NOMO-1 treated with dmso at 0.1 percent for 144 hours (cell line): ENCODE data around the gene UEVLD.
A peak's percentile ranks its signal among the peaks of the same experiment; 100 is the strongest.
"Not testable (repeated sequence)": the region's sequence is repeated elsewhere in the genome, so short reads cannot be mapped to it uniquely, and the experiment has no call there.

ENCODE experiments used
- DNase-seq: peaks from one replicate; lab custom pipeline; 2025; ENCODE audit not compliant: unreplicated experiment; lab: John Stamatoyannopoulos, UW

UEVLD gene

GRCh38 chr11:18588297-18589252 is at the start of gene UEVLD:
Gene UEVLD (minus strand): TSS chr11:18588734. CDS start chr11:18588654, 80 bp downstream.
- peak; percentile 60 for DNase-seq

GRCh38 chr11:18634140-18635032 is 45.9 kb upstream of the UEVLD start, which contains the start of gene SPTY2D1:
Gene SPTY2D1 (minus strand): TSS chr11:18634342. CDS start chr11:18634257, 85 bp downstream.
- DNase-seq, result peak; percentile 97

GRCh38 chr11:18633256-18634139 is 45.0 kb upstream of the UEVLD start:
- DNase-seq, result no peak

GRCh38 chr11:18632841-18633240 is 44.3 kb upstream of the UEVLD start:
- no peak for DNase-seq

- DNase-seq, result no peak
Observed at GRCh38 chr11:18624161-18624560, 35.6 kb upstream of the UEVLD start.

GRCh38 chr11:18623707-18624106 is 35.2 kb upstream of the UEVLD start:
- DNase-seq, result no peak

- no peak for DNase-seq
Observed at GRCh38 chr11:18618342-18619025, 29.9 kb upstream of the UEVLD start.

GRCh38 chr11:18617688-18618341 is 29.3 kb upstream of the UEVLD start:
- DNase-seq, result no peak

- DNase-seq, result peak; percentile 8
Observed at GRCh38 chr11:18615628-18616392, 27.3 kb upstream of the UEVLD start.

- DNase-seq, result no peak
Observed at GRCh38 chr11:18614667-18615066, 26.1 kb upstream of the UEVLD start.

GRCh38 chr11:18612394-18612793 is 23.9 kb upstream of the UEVLD start:
- DNase-seq, result no peak

- no peak for DNase-seq
Observed at GRCh38 chr11:18611196-18611595, 22.7 kb upstream of the UEVLD start.

- no peak for DNase-seq
Observed at GRCh38 chr11:18608376-18608775, 19.8 kb upstream of the UEVLD start.

- DNase-seq, result no peak
Observed at GRCh38 chr11:18600915-18601569, 12.5 kb upstream of the UEVLD start.

- no peak for DNase-seq
Observed at GRCh38 chr11:18599739-18600230, 11.3 kb upstream of the UEVLD start, which contains the start of gene MISFA. Gene MISFA (plus strand): TSS chr11:18599789. CDS start chr11:18599929, 140 bp downstream.

- no peak for DNase-seq
Observed at GRCh38 chr11:18594999-18595749, 6.6 kb upstream of the UEVLD start.

- not testable (repeated sequence) for DNase-seq
Observed at GRCh38 chr11:18594088-18594487, 5.6 kb upstream of the UEVLD start.
